ENCODE results near the gene TBC1D22A.

TBC1D22A gene

GRCh38 chr22:47188261-47189055 is 426.0 kb downstream of the TBC1D22A start:
- no peak for DNase-seq

GRCh38 chr22:47189056-47189916 is 426.8 kb downstream of the TBC1D22A start:
- no peak for DNase-seq

- no peak for DNase-seq
These were observed 428.0 kb downstream of the TBC1D22A start for GRCh38 chr22:47190276-47190956.

- no peak for DNase-seq
These were observed 428.7 kb downstream of the TBC1D22A start for GRCh38 chr22:47190957-47191670.

- no peak for DNase-seq
These were observed 429.5 kb downstream of the TBC1D22A start for GRCh38 chr22:47191671-47192650.

- no peak for DNase-seq
These were observed 430.4 kb downstream of the TBC1D22A start for GRCh38 chr22:47192651-47193437.

- DNase-seq = no peak
These were observed 431.3 kb downstream of the TBC1D22A start for GRCh38 chr22:47193606-47194329.

GRCh38 chr22:47194476-47195155 is 432.2 kb downstream of the TBC1D22A start:
- DNase-seq = no peak

- no peak for DNase-seq
These were observed 432.7 kb downstream of the TBC1D22A start for GRCh38 chr22:47195156-47195483.

GRCh38 chr22:47195484-47196165 is 433.2 kb downstream of the TBC1D22A start:
- DNase-seq = no peak

GRCh38 chr22:47196166-47196849 is 433.9 kb downstream of the TBC1D22A start:
- DNase-seq = no peak

- DNase-seq = no peak
These were observed 434.7 kb downstream of the TBC1D22A start for GRCh38 chr22:47196881-47197772.

- DNase-seq = no peak
These were observed 435.5 kb downstream of the TBC1D22A start for GRCh38 chr22:47197773-47198500.

- DNase-seq = no peak
These were observed 436.4 kb downstream of the TBC1D22A start for GRCh38 chr22:47198801-47199251.

GRCh38 chr22:47199261-47199978 is 437.0 kb downstream of the TBC1D22A start:
- DNase-seq = no peak

GRCh38 chr22:47199979-47200272 is 437.5 kb downstream of the TBC1D22A start:
- DNase-seq = no peak
